ENCODE data around the gene FAM53B.

The FAM53B gene

DNA sequence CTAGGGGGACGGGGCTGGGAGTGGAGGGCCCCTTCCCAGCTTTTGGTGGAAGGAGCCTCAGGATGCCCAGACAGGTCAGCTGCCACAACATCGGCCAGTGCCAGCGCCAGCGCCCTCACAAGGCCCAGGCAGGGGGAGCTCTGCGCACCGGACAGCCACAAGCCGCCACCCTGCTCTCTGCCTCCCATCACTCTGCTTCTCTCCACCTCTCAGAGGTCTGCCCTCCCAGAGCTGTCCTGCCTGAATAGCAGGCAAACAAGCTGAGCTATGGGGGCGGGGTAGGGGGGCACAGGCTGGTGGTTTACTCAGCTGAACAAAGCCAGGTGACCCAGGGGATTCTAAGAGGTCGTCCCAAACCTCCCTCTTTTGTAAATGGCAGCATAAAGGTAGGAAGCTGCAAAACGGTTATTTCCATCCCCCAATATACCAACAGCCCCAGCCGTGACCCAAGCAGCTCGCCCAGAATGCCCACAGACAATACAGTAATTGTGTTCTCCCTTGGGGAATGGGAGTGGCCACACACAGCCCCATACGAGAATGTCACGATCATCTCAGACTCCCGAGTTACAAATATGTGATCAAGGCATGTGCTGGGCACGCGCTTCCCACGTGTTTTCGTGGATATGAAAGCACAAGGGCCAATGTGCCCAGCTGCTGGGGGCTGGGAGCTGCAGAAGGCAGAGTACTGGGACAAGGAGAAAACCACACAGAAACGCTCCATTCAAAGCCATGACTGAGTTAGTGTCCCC is 19.7 kb downstream of the FAM53B start:
- DNase-seq (ENCODE audit: extremely low read depth, low read depth) = no peak
- TF ChIP-seq, protein P1, sequence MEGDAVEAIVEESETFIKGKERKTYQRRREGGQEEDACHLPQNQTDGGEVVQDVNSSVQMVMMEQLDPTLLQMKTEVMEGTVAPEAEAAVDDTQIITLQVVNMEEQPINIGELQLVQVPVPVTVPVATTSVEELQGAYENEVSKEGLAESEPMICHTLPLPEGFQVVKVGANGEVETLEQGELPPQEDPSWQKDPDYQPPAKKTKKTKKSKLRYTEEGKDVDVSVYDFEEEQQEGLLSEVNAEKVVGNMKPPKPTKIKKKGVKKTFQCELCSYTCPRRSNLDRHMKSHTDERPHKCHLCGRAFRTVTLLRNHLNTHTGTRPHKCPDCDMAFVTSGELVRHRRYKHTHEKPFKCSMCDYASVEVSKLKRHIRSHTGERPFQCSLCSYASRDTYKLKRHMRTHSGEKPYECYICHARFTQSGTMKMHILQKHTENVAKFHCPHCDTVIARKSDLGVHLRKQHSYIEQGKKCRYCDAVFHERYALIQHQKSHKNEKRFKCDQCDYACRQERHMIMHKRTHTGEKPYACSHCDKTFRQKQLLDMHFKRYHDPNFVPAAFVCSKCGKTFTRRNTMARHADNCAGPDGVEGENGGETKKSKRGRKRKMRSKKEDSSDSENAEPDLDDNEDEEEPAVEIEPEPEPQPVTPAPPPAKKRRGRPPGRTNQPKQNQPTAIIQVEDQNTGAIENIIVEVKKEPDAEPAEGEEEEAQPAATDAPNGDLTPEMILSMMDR (IDR thresholded peaks at IDR 0.05; ENCODE audit: low read depth, low read length) = no peak

DNA sequence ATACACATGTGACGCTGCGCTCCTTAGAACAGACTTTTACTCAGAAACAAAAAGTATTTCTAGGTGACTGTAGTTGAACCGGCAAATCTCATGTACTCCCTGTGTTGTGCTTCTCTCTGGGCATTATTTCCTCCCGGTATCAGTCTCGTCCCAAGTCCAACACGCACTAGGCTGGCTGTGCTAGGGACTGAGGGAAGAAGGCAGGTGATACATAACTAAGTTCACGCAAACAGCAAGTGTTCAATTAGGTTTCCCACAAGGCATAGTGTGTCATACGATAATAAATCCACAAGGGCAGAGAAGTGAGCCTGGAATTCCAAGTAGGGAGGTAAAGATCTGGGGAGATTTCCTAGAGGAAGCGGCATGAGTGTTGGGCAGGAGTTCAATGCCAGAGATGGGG is 20.4 kb downstream of the FAM53B start:
- TF ChIP-seq, protein P1 (IDR thresholded peaks at IDR 0.05; ENCODE audit: low read depth, low read length) = no peak
- no peak for DNase-seq (ENCODE audit: extremely low read depth, low read depth)

DNA sequence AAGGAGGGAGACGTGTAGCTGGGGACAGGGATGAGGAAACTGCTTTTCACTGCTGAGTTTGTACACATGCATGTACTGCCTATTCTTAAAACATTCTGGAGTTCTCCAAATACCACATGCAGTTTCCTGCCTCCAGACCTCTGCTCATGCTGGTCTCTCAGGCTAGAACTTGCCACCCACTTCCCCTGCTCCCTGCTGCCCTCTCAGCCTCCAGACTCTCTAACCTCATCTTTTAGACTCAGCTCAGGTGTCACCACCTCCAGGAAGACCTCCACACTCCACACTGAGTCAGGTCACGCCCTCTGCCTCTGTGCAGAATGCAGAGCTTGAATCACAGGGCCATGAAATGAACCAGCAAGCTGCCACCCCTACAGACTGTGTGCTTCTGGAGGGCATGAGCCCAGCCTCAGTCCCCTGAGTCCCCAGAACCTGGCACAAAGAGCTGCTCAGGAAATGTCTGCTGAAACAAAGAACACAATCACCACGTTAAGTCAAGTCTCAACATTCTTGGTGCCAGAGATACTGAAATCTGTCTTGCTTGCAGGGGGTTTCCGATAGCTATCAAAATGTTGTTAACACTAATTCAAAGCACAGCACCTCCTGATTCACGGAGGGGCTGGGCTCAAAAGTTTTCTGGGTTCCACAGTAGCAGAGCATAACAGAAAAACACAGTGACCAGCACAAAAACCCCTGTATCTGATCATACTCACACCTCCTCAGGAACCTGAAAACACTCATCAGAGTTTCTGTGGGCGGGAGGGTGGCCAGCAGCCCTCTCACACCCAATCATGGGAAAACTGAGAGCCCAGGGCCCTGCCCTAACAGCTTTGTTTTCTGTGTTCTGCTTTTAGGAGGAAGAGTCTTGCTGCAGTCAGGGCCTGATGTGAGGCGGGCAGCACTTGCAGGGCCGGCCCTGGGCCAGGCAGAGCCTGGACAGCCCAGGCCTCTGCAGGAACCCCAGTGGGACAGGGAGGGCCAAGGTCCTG is 21.1 kb downstream of the FAM53B start:
- no peak for DNase-seq (ENCODE audit: extremely low read depth, low read depth)
- TF ChIP-seq, protein P1 (IDR thresholded peaks at IDR 0.05; ENCODE audit: low read depth, low read length) = no peak

- TF ChIP-seq, protein P1 (IDR thresholded peaks at IDR 0.05; ENCODE audit: low read depth, low read length) = no peak
- DNase-seq (ENCODE audit: extremely low read depth, low read depth) = no peak
Measured at GRCh38 chr10:124721330-124722045, 22.7 kb downstream of the FAM53B start.

DNA sequence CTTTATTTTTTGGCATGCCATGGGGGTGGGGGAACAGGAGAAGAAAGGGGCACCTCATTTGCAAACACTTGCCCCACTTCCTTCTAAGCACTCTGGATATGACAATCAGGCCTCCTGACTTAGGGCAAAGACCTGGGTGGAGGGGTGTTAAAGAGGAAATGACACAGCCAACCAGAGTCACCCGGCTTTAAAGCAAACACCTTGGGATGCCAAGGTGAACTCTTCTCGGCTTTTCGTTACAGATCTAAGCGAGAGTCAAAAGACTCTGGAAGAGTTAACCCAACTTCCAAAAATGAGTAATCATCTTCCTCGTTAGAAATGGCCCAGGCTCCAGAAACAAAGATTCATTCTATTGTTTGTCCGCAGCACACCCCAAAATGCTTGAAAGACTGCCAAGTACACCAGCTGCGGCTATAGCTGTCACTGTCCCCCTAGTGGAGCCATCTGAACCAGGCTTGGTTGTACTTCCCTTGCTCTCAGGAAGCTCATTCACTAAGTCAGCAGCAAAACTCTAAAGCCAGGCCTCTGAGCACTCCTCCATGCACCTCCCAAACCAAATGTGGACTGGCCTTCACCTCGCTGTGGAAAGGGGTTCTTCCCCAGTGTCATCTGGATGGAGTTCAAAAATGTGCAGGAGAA is 24.8 kb downstream of the FAM53B start:
- TF ChIP-seq, protein P1 (IDR thresholded peaks at IDR 0.05; ENCODE audit: low read depth, low read length) = peak; percentile 38
- no peak for DNase-seq (ENCODE audit: extremely low read depth, low read depth)

- TF ChIP-seq, protein P1 (IDR thresholded peaks at IDR 0.05; ENCODE audit: low read depth, low read length) = no peak
- DNase-seq (ENCODE audit: extremely low read depth, low read depth) = no peak
Measured at GRCh38 chr10:124717911-124718741, 26.1 kb downstream of the FAM53B start.

Data from AG09319 (cell line).